Measurements from ENCODE around the gene STXBP2.

- no peak for TF ChIP-seq EZH2 (IDR thresholded peaks at IDR 0.05)
- TF ChIP-seq CTCF (IDR thresholded peaks at IDR 0.05): peak; percentile 56
- TF ChIP-seq EZH2phosphoT487 (IDR thresholded peaks at IDR 0.05): no peak
These were observed 44.6 kb downstream of the STXBP2 start for GRCh38 chr19:7681340-7682174.
